HG03571 (cell line): ENCODE data around the gene VKORC1.

ENCODE experiments used
- ATAC-seq: cut with Tn5 transposase; IDR thresholded peaks from one replicate; pipeline ENCODE4 v1.9.1; 2021; ENCODE audit not compliant: unreplicated experiment

VKORC1 gene

GRCh38 chr16:31063843-31064611 is 30.6 kb downstream of the VKORC1 start:
- no peak for ATAC-seq

GRCh38 chr16:31063495-31063842 is 31.1 kb downstream of the VKORC1 start:
- ATAC-seq: no peak

GRCh38 chr16:31061813-31062440 is 32.7 kb downstream of the VKORC1 start:
- ATAC-seq: no peak

GRCh38 chr16:31061126-31061812 is 33.3 kb downstream of the VKORC1 start:
- no peak for ATAC-seq

- ATAC-seq: no peak
Measured at GRCh38 chr16:31055613-31056012, 39.0 kb downstream of the VKORC1 start.

GRCh38 chr16:31052114-31052513 is 42.5 kb downstream of the VKORC1 start:
- no peak for ATAC-seq

GRCh38 chr16:31050280-31051030 is 44.1 kb downstream of the VKORC1 start:
- ATAC-seq: no peak

GRCh38 chr16:31043898-31044481 is 50.6 kb downstream of the VKORC1 start:
- no peak for ATAC-seq

- no peak for ATAC-seq
Measured at GRCh38 chr16:31043352-31043751, 51.2 kb downstream of the VKORC1 start.

GRCh38 chr16:31042866-31043265 is 51.7 kb downstream of the VKORC1 start:
- ATAC-seq: no peak
